Activated T-helper 17 cell treated with anti-CD3 and anti-CD28 coated beads, Interleukin-2, amount 50 U/mL, for 72 hours (primary cell): Measurements from ENCODE around the gene SMYD4. TPM values are rescaled to one million over a fixed set of nuclear protein-coding genes. Genes with fewer than 3 reads are reported as not detected.
"Not testable (repeated sequence)": the region's sequence is repeated elsewhere in the genome, so short reads cannot be mapped to it uniquely, and the experiment has no call there.

Experiments
- ATAC-seq: fragments of 150-1000 bp; cut with Tn5 transposase; replicated peaks from 2 replicates; pipeline ENCODE4 v1.10.0; 2021; ENCODE audit warnings: mild to moderate bottlenecking, moderate library complexity
- H3K27ac Mint-ChIP-seq: one replicate; pipeline ENCODE4 v1.8.0; 2022; ENCODE audit warnings: mixed read lengths
- H3K27me3 Mint-ChIP-seq: one replicate; pipeline ENCODE4 v1.8.0; 2022; ENCODE audit warnings: mixed read lengths
- H3K36me3 Mint-ChIP-seq: one replicate; pipeline ENCODE4 v1.8.0; 2022; ENCODE audit warnings: low read depth, mild to moderate bottlenecking, mixed read lengths
- H3K4me1 Mint-ChIP-seq: one replicate; pipeline ENCODE4 v1.8.0; 2022; ENCODE audit warnings: mixed read lengths
- H3K4me3 Mint-ChIP-seq: one replicate; pipeline ENCODE4 v1.8.0; 2022; ENCODE audit warnings: mild to moderate bottlenecking, mixed read lengths
- H3K9me3 Mint-ChIP-seq: one replicate; pipeline ENCODE4 v1.8.0; 2022; ENCODE audit warnings: mixed read lengths
- total RNA-seq, 2 donors: library from RNA; stranded (reverse); gene quantifications; one replicate each; pipeline ENCODE4 v1.2.3, GENCODE V29; 2022

SMYD4 gene
- total RNA-seq, 2 donors from 2014 or later = 19.7 to 20.2 TPM

DNA sequence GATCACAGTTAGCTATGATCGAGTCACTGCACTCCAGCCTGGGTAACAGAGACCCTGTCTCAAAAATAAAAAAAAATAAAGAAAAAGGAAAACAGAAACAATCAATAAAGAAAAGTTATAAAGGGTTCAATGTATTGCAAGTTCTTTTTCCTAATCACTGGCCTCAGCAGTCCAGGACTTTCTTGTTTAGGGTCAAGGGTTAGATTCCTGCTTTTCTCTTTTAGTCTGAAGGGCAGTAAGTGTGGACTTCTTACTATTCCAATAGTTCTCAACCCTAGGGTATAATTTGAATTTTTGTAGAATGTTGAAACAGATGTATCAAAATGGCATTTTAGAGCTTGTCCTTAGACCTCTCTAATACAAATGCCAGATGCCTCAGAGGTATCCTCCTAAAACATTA is 27.3 kb downstream of the SMYD4 start:
- no peaks in the 10 kb centered on the region for H3K4me1 Mint-ChIP-seq
- no peaks in the 10 kb centered on the region for H3K9me3 Mint-ChIP-seq
- no peak for ATAC-seq
- no peak overlapping the region for H3K4me3 Mint-ChIP-seq
- H3K27me3 Mint-ChIP-seq = no peaks in the 10 kb centered on the region
- no peak overlapping the region for H3K27ac Mint-ChIP-seq
- peaks cover 85% of the 10 kb centered on the region for H3K36me3 Mint-ChIP-seq

DNA sequence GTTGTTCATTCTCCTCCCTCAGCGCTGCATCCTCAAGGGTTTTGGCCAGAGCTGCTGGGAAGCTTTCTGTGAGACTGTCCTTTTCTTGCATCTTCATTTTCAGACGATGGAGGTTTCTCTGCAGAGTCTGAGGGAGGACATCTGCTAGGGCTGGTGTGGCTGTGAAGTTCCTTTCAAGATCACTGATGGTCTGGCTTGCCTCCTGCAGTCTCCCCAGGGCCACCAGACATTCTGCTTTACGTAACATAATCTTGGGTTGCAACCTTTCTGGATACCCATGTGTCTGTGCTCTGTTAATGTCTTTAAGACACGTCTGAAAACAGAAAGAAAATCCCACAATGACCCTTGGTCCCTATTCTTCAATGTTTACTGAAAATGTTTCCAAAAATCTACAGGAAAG is 29.0 kb downstream of the SMYD4 start:
- no peaks in the 10 kb centered on the region for H3K27me3 Mint-ChIP-seq
- H3K27ac Mint-ChIP-seq = no peak overlapping the region
- H3K4me3 Mint-ChIP-seq = no peak overlapping the region
- peaks cover 79% of the 10 kb centered on the region for H3K36me3 Mint-ChIP-seq
- H3K4me1 Mint-ChIP-seq = no peaks in the 10 kb centered on the region
- no peaks in the 10 kb centered on the region for H3K9me3 Mint-ChIP-seq
- no peak for ATAC-seq

DNA sequence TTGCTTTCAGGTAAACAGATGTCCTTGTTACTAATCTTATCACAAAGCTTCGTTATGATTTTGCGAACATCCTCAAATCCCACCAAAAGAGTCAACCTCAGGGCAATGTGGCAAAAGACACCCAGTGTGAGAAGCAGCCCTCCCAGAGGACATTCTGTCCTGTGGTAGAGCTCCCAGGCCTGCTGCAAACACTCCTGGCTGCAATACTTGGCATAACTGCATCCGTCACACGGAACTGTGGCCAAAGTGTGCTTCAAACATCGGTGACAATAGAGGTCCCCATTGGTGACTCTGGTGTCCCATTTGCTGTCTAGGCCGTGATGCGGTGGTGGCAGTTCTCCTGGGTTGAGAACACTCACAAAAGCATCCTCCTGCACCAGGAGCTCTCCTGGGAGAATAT is 29.5 kb downstream of the SMYD4 start:
- Mint-ChIP-seq H3K4me3 (no peak overlapping the region), H3K27ac (no peak overlapping the region), H3K27me3 (no peaks in the 10 kb centered on the region), H3K9me3 (no peaks in the 10 kb centered on the region), H3K36me3 (peaks cover 78% of the 10 kb centered on the region), H3K4me1 (peaks cover 2% of the 10 kb centered on the region)
- no peak for ATAC-seq

DNA sequence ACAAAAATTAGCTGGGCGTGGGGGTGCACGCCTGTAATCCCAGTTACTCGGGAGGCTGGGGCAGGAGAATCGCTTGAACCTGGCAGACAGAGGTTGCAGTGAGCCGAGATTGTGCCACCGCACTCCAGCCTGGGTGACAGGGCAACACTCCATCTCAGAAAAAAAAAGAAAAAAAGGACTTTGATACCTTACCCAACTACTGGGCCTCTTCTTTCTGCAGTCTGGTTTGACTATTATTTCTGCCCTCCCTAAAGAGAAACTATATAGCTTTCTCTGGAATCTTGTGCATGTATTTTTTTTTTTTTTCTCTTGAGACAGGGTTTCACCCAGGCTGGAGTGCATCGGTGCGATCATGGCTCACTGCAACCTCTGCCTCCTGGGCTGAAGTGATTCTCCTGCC is 31.9 kb downstream of the SMYD4 start:
- H3K27me3 Mint-ChIP-seq, H3K4me3 Mint-ChIP-seq, H3K9me3 Mint-ChIP-seq, H3K27ac Mint-ChIP-seq, H3K4me1 Mint-ChIP-seq, ATAC-seq: not testable (repeated sequence)
- H3K36me3 Mint-ChIP-seq = peaks cover 62% of the 10 kb centered on the region

DNA sequence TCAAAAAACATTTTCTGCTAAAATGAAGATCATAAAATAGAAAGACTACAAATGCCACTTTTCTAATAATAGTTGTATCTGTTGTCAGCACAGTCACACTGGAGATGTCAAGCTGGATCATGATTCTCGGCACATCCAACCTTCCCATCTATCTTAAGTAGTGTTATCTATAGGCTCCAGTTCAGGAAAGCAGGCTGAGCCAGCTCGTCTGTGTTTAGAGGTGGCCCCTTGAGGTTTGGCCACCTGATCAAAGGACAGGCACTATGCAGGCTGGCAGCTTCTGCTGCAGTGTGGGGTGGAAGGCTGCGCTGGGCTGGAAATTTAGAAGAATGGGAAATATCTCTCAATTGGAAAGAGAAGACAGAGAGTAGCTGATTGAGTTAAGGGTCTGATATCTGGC is 32.4 kb downstream of the SMYD4 start:
- Mint-ChIP-seq H3K4me1 (peaks cover 6% of the 10 kb centered on the region), H3K9me3 (no peaks in the 10 kb centered on the region), H3K27ac (no peak overlapping the region), H3K36me3 (peaks cover 58% of the 10 kb centered on the region), H3K4me3 (no peak overlapping the region), H3K27me3 (no peaks in the 10 kb centered on the region)
- no peak for ATAC-seq

DNA sequence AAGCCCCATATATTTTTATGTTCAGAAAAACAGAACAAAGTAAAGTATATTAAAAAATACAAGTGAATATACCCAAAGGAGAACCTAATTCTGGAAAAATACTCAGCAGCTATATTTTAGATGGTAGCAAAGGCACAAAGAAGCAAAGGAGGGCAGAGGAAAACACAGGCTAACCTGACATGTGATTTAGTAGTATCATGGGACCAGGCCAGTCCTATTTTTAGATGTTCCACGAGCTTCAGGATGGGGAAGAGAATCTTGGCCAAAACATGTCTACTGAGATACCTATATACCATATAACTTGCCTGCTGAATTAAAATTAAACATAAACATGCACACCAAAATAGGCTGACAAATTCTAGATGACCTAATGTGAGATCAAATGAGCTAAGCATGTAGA is 32.9 kb downstream of the SMYD4 start:
- peaks cover 53% of the 10 kb centered on the region for H3K36me3 Mint-ChIP-seq
- H3K27me3 Mint-ChIP-seq = no peaks in the 10 kb centered on the region
- peaks cover 6% of the 10 kb centered on the region for H3K4me1 Mint-ChIP-seq
- H3K9me3 Mint-ChIP-seq = no peaks in the 10 kb centered on the region
- no peak for ATAC-seq
- no peak overlapping the region for H3K27ac Mint-ChIP-seq
- H3K4me3 Mint-ChIP-seq = no peak overlapping the region

DNA sequence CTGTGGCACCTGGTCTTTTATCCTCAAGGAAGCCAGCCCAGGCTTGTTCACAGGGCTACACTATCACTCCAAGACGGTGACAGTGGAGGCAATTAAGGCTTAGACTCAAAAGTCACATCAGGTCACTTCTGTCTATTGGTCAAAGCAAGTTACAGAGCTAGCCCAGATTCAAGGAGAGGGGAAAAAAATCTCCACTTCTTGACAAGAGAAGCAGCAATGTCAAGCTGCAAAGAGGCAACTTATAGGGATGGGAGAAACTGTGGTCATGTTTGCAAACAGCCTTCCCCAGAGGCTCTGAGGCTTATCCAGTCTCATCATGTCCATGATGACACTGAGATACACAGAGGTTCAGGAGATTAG is 36.3 kb downstream of the SMYD4 start:
- H3K27me3 Mint-ChIP-seq = no peaks in the 10 kb centered on the region
- no peaks in the 10 kb centered on the region for H3K9me3 Mint-ChIP-seq
- no peak for ATAC-seq

DNA sequence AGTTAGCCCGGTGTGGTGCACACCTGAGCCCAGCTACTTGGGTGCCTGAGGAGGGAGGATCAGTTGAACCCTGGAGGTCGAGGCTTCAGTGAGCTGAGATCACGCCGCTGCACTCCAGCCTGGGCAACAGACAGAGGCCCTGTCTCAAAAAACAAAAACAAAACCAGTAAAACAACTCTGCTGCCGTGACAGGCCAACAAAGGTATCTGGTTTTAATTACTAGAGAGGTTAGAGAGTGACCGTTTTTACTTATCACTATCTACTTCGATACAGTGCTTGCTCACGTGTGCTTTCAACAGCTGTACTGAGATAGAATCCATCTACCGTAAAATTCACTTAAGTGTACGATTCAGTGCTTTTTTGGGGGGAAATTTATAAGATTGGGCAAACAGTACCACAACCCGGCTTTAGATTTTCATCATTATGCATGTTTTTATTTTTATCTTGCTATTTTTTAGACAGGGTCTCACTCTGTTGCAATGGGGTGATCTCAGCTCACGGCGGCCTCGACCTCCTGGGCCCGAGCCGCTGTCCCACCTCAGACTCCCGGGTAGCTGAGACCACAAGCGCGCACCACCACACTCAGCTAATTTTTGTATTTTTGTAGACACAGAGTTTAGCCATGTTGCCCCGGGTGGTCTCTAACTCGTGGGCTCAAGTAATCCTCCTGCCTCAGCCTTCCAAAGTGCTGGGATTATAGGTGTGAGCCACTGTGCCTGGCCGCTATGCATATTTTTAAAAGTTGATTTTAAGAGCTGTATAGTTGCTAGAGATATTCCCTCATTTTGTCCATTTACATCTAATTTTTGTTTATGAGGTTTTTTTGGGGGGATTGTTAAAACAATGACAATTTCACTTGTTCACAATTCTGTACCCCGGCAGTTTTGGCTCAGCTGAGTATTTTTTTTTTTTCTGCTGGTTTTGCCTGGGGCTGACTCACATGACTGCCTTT is 36.9 kb downstream of the SMYD4 start:
- no peak for ATAC-seq
- H3K27ac Mint-ChIP-seq = no peak overlapping the region
- peaks cover 19% of the 10 kb centered on the region for H3K36me3 Mint-ChIP-seq
- H3K4me3 Mint-ChIP-seq = no peak overlapping the region
- H3K9me3 Mint-ChIP-seq = no peaks in the 10 kb centered on the region
- no peaks in the 10 kb centered on the region for H3K27me3 Mint-ChIP-seq
- peaks cover 6% of the 10 kb centered on the region for H3K4me1 Mint-ChIP-seq

More for the DNA sequence above, 36.3 kb downstream of the SMYD4 start:
- Mint-ChIP-seq H3K27ac (no peak overlapping the region), H3K36me3 (peaks cover 26% of the 10 kb centered on the region), H3K4me3 (no peak overlapping the region), H3K4me1 (peaks cover 6% of the 10 kb centered on the region)

DNA sequence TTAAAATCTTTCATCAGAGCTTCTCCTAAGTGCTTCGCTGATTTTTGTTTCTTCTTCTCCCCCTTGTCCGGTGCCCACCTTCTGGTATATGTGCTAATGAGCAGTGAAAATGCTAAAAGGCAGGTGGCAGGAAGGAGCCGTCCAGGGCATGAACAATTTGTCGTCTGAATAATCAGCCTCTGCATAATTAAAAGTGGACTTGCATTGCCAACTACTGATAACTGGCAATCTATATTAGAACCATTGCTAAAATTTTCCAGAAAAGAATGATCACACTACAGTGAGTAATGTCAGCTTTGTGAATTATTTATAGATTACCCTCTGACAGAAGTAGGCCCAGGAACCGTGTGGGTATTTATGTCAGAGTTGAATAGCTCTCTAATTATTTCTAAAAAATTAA is 39.8 kb downstream of the SMYD4 start:
- Mint-ChIP-seq H3K36me3 (peaks cover 30% of the 10 kb centered on the region), H3K4me3 (no peak overlapping the region), H3K4me1 (peaks cover 1% of the 10 kb centered on the region), H3K9me3 (no peaks in the 10 kb centered on the region), H3K27ac (no peak overlapping the region), H3K27me3 (no peaks in the 10 kb centered on the region)
- ATAC-seq = no peak

DNA sequence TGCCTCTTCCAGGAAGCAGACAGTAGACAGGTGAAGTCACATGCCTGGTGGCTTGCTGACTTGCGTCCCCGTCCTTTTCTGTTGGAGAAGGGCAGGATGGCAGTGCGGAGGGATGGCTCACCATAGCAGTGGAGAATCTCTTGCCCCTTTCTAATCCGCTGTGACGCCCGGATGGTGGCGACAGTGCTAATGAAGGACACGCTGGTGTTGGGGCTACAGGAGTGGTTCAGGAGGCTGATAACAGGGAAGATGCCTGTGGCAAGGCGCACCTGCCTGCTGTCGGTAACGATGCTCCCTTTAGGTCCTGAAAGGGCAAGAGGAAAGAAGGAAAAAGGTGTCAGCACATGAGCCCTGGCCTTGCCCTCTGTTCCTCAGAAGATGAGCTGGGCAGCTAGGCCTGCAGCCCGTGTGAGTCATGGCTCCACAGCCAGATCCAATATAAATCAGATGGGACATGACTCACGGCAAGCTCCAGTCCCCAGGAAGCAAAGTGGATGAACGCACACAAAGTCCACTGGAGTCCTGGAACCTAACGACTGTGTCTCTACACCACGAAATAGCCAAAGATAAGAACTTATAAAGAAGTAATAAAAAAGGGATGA is 42.3 kb downstream of the SMYD4 start:
- Mint-ChIP-seq H3K36me3 (peaks cover 49% of the 10 kb centered on the region), H3K9me3 (no peaks in the 10 kb centered on the region), H3K27me3 (no peaks in the 10 kb centered on the region), H3K4me3 (no peak overlapping the region), H3K27ac (no peak overlapping the region), H3K4me1 (no peaks in the 10 kb centered on the region)
- ATAC-seq = no peak

DNA sequence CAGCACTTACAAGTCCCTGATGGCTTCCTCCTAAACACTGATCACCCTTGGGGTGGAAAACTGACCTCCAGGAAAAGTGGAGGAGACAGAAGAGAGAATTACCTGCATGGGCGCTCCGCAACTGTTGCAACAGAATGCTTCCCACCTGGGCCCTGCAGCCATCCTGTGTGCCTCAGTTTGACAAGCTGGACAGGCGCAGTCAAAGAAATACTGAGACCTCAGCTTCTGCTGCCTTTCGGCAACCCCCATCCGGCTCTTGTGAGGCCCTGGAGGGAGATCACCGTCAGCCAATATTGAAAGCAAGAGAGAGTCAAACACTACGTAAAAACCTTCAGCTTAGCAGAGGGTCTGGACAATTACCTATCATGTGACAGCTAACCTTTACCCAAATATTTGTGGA is 43.0 kb downstream of the SMYD4 start:
- no peak overlapping the region for H3K4me3 Mint-ChIP-seq
- H3K36me3 Mint-ChIP-seq = peaks cover 56% of the 10 kb centered on the region
- no peaks in the 10 kb centered on the region for H3K9me3 Mint-ChIP-seq
- no peaks in the 10 kb centered on the region for H3K27me3 Mint-ChIP-seq
- no peak overlapping the region for H3K27ac Mint-ChIP-seq
- no peak for ATAC-seq
- H3K4me1 Mint-ChIP-seq = no peaks in the 10 kb centered on the region

DNA sequence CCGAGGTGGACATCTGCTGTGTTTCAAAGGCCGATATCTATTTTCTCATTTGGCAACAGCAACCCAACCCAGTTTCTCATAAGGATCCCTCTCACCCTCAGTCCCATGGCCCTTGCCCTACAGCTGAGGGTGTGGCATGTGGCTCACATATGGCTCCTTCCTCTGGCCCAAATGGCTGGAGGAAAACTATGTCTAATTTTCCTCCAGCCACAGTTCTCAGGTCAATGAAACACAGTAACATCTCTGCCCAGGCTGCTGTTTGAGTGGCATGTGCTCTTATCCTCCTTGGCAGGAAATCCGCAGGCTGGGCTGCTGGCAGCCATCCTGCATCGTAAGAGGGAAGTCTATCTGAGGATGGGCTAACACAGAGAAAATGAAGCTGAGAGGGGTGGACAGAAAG is 43.8 kb downstream of the SMYD4 start:
- Mint-ChIP-seq H3K9me3 (no peaks in the 10 kb centered on the region), H3K36me3 (peaks cover 64% of the 10 kb centered on the region), H3K4me1 (no peaks in the 10 kb centered on the region), H3K27ac (no peak overlapping the region), H3K27me3 (no peaks in the 10 kb centered on the region), H3K4me3 (no peak overlapping the region)
- ATAC-seq = no peak

DNA sequence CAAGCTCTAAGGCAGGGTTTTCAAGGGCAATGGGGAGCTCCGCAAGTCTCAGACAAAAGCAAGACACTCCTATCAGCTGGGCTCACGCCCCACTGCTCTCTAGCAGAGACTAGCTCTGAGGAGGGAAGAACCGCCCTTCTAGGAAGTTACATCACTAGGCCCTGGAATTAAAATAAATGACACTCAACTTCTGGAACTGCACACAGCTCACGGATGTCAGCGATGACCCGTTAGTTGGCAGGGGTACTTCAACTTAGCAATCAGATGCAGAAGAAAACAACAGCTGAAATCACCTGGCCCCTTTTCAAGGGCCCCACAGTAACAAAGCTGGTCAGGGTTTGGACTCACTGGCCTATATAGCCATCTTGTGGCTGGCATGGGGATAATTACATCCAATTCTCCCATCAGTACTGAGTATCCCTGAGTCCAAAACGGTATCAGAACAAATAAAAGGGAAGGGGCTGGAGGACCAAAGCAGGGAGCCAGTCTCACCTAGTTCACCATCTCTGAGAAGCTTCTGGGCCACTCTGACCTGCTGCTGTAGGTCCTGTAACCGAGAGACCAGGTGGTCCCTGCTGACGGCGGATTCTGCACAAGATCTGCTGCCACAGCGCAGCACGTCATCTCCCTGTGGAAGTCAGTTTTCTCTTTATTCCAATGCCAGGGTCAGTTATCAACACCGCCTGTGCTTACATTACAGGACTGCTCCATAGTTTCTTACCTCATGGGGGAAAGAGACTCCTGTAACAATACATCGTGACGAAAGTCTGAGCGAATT is 45.7 kb downstream of the SMYD4 start:
- H3K27me3 Mint-ChIP-seq = no peaks in the 10 kb centered on the region
- H3K4me3 Mint-ChIP-seq = no peak overlapping the region
- peaks cover 81% of the 10 kb centered on the region for H3K36me3 Mint-ChIP-seq
- no peaks in the 10 kb centered on the region for H3K9me3 Mint-ChIP-seq
- H3K4me1 Mint-ChIP-seq = no peaks in the 10 kb centered on the region
- ATAC-seq = no peak
- H3K27ac Mint-ChIP-seq = no peak overlapping the region

DNA sequence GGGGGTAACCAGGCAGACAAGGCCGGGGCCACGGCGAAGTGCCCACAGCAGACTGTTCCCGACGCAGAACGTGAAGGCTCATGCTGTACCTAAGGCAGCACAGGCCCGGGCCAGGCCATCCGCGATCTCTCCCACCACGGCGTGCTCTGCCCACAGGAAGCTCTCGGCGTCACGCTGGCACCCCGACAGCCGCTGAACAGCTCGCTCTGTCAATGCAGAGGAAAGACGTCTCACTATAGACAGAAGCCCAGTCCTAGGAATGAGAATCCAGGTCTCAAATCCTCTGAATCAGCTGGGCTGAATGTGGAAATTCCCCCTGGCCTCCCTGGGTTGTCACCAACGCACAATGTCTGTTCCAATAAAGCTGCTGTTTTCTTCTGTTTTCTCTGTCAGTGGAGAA is 46.4 kb downstream of the SMYD4 start:
- no peak overlapping the region for H3K27ac Mint-ChIP-seq
- H3K36me3 Mint-ChIP-seq = peaks cover 88% of the 10 kb centered on the region
- ATAC-seq = no peak
- no peaks in the 10 kb centered on the region for H3K9me3 Mint-ChIP-seq
- H3K4me3 Mint-ChIP-seq = no peak overlapping the region
- H3K27me3 Mint-ChIP-seq = no peaks in the 10 kb centered on the region
- no peaks in the 10 kb centered on the region for H3K4me1 Mint-ChIP-seq

DNA sequence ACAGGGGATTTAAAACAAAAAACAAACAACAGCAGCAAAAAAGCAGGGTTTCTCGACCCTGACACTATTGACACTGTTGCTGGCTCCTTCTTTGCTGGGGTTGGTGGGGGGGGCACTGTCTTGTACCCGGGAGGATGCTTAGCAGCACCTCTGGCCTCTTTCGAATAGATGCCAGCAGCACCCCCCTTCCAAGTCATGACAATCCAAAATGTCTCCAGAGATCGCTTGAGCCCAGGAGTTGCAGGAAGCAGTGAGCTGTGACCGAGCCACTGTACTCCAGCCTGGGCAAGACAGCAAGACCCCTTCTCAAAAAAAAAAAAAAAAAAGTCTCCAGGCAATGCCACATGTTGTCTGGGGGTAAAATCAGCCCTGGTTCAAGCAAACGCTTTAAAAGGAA is 47.5 kb downstream of the SMYD4 start:
- Mint-ChIP-seq H3K4me1 (no peaks in the 10 kb centered on the region), H3K27me3 (no peaks in the 10 kb centered on the region), H3K4me3 (no peak overlapping the region), H3K9me3 (no peaks in the 10 kb centered on the region), H3K36me3 (peaks cover 90% of the 10 kb centered on the region), H3K27ac (no peak overlapping the region)
- ATAC-seq = no peak
